SKM-1 (cell line): ENCODE measurements around the gene DOC2B.
"Not testable (repeated sequence)": the region's sequence is repeated elsewhere in the genome, so short reads cannot be mapped to it uniquely, and the experiment has no call there.

Experiments used
- DNase-seq: peaks from one replicate; lab custom pipeline; 2025; ENCODE audit not compliant: unreplicated experiment; lab: John Stamatoyannopoulos, UW

Gene DOC2B

DNA sequence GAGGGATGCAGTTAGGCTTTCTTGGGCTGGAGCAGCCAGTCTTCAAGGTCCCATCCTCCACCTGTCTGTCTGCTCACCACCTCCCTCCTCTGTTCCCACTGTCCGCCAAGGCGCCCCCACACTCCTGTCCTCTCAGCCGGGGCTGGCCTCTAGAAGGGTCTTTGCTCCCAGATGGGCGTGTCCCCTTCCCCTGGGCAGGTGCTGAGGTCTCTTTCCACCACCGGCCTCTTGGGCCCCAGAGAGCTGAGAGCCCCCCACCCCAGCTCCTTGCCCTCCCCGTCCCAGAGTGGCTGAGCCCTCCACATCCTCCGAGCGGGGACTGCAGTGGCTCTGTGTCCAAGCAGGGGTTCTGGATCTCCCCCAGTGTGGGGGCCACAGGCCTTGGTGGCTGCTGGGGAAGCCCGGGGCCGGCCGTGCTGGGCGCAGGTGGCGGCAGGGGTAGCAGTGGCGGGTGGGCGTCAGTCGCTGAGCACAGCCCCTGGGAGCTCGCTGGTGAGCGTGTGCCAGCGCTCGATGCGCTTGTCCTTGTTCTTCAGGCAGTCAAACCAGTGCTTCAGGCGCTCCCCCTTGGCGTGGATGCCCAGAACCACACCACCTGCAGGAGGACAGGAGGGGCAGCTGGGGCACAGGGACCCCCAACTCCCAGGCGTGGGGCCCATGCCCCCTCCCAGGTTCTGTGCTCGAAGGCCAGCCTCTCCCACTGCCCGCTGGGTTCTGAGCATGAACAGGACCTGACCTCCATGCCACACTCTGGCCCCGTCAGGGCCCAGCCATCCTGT, 34.3 kb downstream of the DOC2B start:
- DNase-seq = no peak

DNA sequence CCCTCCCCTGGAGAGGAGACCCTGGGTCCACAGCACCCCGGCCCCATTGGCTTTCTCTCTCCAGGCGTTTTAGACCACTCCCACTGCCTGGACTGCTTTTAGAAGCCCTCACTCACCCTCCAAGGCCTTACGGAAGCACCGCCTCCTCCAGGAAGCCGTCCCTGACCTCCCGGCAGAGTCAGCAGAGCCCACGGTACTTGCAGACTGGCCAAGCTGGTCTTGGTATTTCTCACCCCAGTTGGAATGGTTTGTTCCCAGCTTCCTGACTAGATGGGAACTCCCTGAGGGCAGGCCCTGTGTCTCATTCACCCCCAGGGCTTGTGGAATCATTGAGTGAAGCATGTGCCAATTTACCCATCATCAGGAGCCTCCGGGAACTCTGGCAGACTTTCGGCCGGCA, 34.9 kb downstream of the DOC2B start:
- DNase-seq = no peak

DNA sequence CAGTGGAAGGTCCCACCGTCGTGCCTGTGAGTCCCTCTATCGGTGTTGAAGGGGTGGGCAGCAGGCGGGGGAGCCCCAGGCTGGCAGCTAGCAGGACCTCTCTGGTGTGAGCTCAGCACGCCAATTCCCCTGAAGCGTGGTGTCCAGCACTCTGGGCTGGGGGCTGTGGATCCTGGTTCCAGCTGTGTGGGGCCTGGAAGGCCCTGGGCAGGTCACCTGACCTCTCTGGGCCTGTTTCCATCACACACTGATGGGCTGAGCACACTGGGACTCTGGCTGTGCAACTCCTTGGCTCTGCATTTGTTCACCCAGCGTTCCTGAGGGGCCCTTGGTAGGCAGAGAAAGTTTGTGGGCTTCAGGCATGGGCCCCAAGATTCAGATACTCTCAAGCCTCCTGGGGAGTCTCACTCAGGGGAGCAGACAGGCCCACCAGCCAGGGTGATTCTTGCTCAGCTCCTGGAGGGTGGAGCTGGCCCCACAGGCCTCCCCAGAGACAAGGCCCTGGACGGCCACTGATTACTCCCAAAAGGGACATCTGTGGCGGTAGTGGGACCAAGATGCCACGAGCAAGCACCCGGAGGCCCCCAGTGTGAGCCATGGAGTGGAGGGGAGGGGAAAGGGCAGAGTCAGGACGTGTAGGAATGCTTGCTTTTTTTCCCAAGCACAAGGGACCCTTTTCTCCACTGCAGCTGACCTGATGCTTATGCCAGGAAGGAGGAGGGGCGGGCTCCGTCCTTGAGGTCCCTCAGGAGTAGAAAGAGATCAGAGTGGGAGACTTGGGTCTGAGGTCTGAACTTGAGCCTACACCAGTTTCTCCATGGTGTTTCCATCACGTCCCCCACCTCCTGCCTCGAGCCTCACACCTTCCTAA, 35.5 kb downstream of the DOC2B start:
- DNase-seq = no peak

DNA sequence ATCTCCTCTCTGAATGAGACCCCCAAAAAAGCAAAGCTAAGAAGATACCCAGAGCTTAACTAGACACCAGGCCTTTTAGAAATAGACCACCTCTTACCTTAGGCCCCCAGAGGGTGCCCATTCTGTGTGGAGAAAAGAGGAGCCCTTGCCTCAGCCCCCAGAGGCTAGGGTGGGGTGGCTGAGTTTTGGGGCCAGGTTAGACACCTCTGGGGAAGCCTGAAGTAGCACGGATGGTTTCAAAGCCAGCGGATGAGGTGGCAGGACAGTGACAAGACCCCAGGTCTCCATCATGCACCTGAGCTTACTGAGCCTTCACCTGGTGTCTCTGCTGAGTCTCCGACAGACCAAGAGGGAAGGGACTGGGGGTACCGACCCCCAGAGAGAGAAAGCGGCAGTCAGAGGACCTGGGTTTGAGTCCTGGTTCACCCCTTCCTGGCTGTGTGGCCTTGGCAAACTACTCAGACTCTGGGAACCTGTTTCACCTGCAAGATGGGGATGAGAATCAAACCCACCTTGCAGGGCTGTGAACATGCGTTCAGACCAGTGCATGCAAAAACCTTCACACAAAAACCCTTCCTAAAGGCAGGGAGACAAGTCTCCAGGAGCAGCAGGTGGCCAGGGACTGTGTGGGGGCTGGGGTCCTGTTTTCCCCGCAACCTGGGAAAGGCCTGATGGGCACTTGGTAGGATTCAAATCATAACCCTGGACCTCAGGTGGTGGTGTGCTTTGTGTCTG, 36.3 kb downstream of the DOC2B start:
- DNase-seq = no peak

DNA sequence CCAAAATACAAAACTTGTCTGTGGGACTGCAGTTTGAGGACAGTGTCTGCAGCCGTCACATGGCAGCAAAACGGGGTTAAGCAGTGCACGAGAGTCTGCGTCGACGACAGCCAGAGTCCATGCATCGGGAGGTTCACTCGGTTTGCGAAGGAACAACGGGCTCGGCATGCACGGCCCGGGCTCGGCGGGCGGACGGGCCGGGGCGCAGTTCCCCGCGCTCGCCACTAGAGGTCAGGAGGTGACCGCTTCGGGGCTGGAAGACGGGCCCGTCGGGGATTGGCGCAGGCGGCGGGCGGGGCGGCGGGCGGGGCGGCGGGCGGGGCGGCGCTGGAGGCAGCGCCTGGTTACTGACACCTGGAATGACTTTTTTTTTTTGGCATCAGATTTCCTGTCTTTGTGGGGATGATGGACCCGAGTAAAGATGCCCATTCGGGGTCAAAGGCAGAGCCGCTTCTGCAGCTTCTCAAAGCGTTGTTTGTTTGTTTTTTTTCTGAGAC, 37.6 kb downstream of the DOC2B start:
- peak; percentile 4 for DNase-seq

DNA sequence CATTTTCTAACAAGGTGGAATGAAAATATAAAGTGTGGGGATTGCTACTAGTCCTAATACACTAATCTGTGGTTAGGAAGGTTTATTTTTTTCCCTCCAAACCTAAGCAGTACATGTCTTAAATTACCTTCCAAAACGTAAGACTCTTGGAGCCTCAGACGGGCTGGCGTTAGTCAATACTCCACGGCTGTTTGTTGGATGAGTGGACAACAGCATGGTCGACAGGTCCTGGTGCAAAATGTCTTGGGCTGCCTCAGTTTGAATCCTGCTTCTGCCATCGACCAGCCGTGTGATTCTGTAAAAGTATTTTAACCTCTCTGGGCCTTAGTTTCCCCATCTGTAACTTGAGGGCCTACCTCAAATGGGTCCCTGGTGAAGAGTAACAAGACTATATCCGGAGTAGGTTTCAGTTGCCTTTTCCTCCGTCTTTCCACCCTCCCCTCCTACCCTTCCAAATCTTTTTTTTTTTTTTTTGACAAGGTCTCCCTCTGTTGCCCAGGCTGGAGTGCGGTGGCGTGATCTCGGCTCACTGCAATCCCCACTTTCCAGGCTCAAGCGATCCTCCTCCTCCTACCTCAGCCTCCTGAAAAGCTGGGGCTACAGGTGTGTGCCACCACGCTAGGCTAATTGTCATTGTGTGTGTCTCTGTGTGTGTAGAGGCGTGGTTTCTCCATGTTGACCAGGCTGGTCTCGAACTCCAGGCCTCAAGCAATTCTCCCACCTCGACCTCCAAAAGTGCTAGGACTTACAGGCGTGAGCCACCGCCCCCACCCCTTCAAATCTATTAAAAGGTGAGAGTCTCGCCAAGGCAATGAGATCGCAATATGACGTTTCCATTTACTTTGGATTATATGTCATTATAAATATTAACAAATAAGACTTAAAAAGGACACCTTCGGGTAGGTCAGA, 38.3 kb downstream of the DOC2B start:
- no peak for DNase-seq

DNA sequence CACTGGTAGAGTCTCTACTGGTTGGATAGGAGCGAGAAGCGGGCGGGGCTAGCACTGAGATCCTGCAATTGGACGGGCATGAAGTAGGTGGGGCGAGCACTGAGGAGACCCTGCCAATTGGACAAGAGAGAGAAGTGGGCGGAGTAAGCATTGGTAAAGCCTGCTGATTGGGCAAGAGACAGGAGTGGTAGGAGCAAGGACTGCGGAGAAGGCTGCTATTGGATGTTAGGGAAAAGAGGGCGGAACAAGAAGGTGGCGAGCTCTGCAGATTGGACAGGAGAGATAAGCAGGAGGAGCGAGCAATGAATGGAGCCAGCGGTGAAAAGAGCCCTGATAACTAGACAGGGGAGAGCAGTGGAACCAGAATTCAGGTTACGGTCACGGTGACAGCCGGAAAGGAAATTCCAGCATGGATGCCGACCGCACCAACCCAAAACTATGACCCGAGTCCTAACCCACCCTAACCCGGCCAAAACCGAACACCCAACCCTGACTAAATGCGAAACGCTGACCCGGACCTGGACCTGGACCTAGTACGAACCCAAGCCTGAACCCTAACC, 39.3 kb downstream of the DOC2B start:
- no peak for DNase-seq

DNA sequence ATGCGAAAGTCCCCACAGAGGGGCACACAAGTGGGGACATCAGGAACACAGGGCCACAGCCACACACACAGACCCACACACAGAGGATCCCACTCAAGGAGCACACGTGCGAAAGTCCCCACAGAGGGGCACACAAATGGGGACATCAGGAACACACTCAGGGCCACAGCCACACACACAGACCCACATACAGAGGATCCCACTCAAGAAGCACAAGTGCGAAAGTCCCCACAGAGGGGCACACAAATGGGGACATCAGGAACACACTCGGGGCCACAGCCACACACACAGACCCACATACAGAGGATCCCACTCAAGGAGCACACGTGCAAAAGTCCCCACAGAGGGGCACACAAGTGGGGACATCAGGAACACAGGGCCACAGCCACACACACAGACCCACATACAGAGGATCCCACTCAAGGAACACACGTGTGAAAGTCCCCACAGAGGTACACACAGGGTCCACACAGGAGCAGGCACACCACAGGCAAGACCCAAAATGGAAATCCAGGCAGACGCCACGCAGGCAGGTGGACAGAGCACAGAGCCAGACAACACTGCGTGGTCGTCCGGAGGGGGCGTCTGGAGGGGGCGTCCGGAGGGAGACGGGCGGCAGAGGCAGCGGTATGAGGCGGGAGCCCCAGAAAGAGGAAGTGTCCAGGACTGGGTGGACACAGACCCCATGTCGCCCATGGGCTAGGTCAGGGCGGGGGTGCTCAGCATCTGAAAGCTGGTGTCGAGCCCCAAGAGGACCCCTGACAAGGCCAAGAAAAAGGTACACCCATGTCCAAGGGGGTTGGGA, 41.8 kb downstream of the DOC2B start:
- not testable (repeated sequence) for DNase-seq

DNA sequence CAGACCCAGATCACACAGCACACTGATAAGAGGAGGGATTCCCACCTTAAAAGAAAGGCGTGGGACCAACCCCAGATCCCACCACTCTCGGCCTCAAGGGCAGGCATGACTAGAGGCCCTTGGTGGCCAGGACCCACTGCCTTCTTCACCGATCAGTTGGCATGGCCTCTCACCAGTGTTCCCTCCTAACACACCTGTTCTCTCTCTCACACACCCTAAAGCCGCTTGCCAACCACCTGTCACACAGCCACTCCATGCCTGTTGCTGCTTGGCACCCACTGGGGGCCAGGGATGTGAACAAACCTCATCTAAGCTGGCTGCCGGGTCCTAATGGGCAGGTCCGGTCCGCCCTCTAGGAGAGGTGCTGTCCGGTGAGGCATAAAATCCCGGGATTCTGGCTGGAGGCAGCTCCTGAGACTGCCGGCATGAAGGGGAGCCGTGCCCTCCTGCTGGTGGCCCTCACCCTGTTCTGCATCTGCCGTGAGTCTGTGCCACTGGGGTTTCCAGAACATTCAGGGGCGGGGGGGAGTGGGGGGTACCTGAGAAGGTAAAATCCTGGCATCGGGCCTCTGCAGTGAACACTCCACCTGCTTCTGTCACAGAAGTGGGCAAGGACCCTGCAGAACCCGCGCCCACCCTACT, 44.2 kb downstream of the DOC2B start, which contains the start of gene SCGB1C2:
Gene SCGB1C2 (plus strand): TSS at position 404 of the 642 bp plus-strand sequence. CDS start 22 bp downstream, at position 426.
- not testable (repeated sequence) for DNase-seq

DNA sequence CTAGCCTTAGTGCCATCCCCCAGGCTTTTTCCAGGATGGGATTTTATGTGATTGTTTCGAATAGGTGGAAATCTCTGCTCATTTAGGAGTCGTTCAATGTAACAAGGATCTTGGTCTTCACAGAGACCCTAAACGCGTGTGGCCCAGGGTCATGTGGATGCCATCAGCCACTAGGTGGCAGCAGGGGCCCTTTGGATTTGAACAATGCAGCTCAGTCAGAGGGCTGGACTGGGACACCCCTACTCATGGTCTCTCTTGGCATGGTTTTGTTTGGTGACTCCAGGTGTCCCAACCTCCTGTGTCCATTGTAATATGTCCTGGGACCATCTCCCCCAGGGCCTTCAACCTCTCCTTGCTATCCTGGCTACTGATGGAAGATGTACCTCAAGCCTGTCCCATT, 44.9 kb downstream of the DOC2B start:
- DNase-seq = not testable (repeated sequence)

DNA sequence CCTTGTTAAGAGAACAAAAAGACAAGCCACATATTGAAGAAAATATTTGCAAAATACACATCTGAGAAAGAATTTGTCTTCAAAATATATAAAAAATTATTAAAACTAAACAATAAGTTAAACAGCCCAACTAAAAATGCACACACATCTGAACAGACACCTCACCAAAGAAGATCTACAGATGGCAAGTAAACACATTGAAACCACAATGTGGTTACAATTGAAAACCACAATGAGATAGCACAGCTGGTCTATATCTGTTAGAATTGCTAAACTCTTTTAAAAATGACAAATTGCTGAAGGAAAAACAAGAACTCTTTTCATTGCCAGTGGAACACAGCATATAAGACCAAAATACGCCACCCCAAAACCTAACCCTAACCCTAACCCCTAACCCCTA, 45.6 kb downstream of the DOC2B start:
- not testable (repeated sequence) for DNase-seq

DNA sequence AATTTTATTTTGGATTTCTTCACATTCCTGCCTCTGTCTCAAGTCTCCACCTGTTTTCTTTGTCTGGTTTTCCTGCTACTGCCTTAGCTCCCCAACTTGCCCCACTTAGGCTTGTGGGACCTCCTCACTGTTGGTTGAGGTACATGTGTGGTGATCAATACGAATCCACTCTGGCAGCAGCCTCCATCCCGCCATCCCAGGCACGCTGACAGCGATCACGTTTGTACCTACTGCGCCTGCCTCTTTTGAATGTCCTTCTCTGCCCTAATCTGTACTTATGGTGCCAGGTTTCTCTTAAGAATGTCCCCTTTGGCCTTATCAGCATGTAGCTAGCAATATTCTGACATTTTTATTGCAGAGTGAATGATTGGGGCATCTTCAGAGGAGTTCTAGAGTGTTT, 46.4 kb downstream of the DOC2B start:
- not testable (repeated sequence) for DNase-seq

DNA sequence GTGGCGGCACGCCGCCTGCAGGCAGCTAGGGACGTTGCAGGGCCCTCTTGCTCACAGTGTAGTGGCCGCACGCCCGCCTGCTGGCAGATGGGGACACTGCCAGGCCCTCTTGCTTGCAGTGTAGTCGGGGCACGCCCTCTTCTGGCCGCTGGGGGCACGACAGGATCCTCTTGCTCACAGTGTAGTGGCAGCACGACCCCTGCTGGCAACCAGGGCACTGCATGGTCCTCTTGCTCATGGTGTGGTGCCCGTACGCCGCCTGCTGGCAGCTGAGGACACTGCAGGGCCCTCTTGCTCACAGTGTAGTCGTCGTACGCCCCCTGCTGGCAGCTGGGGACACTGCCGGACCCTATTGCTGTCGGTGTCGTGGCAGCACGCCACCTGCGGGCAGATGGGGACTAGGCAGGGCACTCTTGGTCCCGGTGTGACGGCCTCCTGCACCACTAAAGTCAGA, 47.1 kb downstream of the DOC2B start:
- DNase-seq = not testable (repeated sequence)

DNA sequence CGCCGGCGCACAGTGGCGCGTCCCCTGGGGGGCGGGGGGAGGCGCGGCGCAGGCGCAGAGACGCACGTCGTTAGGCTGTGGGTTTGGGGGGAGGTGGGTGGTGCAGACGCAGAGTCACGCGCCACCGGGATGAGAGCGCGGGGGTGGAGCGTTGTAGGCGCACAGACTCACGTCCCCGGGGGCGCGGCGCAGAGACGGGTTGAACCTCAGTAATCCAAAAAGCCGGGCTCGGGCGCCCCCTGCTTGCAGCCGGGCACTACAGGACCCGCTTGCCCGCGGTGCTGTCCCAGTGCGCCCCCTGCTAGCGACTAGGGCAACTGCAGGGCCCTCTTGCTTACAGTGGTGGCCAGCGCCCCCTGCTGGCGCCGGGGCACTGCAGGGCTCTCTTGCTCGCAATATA, 47.5 kb downstream of the DOC2B start:
- DNase-seq = not testable (repeated sequence)

DNA sequence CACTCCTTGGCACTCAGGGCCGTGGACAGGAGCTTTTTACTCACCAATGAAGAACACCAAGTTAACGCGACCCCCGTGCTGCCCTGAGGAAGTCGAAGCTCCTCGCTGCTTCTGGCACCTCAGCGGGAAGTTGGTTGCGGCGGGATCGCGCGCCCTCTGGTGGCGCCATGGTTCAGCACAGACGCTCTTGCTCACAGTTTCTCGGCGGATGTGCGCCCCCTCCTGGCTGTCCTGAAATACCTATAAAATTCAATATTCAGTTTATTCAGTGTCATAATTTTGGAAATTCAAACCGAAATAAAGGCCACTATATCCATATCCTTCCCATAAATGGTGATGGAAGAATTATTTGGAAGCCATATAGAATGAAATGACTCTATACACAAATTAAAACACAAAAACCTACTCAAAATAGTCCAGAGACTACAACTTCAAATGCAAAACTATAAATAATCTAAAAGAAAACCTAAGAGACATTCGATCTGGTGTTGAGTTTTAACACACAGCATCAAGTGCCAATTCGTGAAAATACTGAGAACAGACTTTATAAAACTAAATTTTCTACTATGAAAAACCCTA, 63.0 kb downstream of the DOC2B start:
- not testable (repeated sequence) for DNase-seq

DNA sequence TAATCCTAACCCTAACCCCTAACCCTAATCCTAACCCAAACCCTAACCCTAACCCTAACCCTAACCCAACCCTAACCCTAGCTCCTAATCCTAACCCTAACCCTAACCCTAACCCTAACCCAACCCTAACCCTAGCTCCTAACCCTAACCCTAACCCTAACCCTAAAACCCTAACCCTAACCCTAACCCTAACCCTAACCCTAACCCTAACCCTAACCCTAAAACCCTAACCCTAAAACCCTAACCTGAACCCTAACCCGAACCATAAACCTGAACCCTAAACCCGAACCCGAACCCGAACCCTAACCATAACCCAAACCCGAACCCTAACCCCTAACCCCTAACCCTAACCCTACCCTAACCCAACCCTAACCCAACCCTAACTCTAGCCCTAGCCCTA, 68.3 kb downstream of the DOC2B start:
- not testable (repeated sequence) for DNase-seq
